ENCODE measurements around the gene RDM1. TPM values are rescaled to one million over a fixed set of nuclear protein-coding genes. Genes with fewer than 3 reads are reported as not detected.

Gene RDM1
- total RNA-seq, 1 donor = 0.43 TPM

GRCh38 chr17:35972066-35972465 is 41.5 kb upstream of the RDM1 start:
- TF ChIP-seq, protein P1, sequence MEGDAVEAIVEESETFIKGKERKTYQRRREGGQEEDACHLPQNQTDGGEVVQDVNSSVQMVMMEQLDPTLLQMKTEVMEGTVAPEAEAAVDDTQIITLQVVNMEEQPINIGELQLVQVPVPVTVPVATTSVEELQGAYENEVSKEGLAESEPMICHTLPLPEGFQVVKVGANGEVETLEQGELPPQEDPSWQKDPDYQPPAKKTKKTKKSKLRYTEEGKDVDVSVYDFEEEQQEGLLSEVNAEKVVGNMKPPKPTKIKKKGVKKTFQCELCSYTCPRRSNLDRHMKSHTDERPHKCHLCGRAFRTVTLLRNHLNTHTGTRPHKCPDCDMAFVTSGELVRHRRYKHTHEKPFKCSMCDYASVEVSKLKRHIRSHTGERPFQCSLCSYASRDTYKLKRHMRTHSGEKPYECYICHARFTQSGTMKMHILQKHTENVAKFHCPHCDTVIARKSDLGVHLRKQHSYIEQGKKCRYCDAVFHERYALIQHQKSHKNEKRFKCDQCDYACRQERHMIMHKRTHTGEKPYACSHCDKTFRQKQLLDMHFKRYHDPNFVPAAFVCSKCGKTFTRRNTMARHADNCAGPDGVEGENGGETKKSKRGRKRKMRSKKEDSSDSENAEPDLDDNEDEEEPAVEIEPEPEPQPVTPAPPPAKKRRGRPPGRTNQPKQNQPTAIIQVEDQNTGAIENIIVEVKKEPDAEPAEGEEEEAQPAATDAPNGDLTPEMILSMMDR (IDR thresholded peaks at IDR 0.05; ENCODE audit: insufficient read depth, low read depth, low read length) = no peak
- H3K4me3 ChIP-seq (ENCODE audit: low read depth, low read length) = no peak overlapping the region
- DNase-seq (ENCODE audit: low read depth) = no peak

- H3K4me3 ChIP-seq (ENCODE audit: low read depth, low read length) = no peak overlapping the region
- TF ChIP-seq, protein P1 (IDR thresholded peaks at IDR 0.05; ENCODE audit: insufficient read depth, low read depth, low read length) = peak; percentile 80
- DNase-seq (ENCODE audit: low read depth) = peak; percentile 82
Observed at GRCh38 chr17:35969558-35970380, 39.2 kb upstream of the RDM1 start.

DNA sequence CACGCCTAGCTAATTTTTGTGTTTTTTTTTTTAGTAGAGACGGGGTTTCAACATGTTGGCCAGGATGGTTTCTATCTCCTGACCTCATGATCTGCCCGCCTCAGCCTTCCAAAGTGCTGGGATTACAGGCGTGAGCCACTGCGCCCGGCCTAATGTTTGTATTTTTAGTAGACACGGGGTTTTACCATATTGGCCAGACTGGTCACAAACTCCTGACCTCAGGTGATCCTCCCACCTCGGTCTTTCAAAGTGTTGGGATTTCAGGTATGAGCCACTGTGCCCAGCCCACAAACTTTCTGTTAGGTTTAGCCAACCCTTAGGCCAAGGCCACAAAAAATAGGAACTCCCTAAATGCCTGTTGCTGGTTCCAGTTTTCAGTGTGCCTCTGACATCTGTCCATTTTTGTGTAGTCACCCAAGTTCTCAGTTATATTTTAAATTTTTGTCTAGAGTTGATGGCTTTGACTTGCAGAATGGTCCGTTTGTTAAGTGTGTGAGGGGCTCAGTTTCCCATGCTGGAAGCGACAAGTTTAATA is 38.0 kb upstream of the RDM1 start:
- no peak for DNase-seq (ENCODE audit: low read depth)
- TF ChIP-seq, protein P1 (IDR thresholded peaks at IDR 0.05; ENCODE audit: insufficient read depth, low read depth, low read length) = no peak
- no peak overlapping the region for H3K4me3 ChIP-seq (ENCODE audit: low read depth, low read length)

DNA sequence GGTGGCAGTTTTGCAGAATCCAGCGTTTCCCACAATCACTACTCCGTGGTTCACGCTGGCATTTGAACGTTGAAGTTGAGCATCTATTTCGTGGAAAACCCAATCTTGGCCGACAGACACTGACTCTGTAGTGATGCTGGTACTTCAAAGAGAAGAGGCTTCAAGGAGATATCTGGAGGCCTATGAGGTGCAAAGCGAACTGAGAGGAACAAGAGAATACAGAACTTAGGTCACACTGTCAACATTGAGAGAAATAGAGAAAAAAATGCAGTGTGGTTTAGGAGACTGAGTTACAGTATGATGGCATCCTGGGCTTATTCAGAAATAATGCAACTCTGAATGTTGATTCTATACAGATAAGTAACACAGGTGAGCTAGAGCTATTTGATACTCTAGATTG is 34.7 kb upstream of the RDM1 start:
- H3K4me3 ChIP-seq (ENCODE audit: low read depth, low read length) = no peak overlapping the region
- DNase-seq (ENCODE audit: low read depth) = no peak
- TF ChIP-seq, protein P1 (IDR thresholded peaks at IDR 0.05; ENCODE audit: insufficient read depth, low read depth, low read length) = no peak

GRCh38 chr17:35963663-35964062 is 33.1 kb upstream of the RDM1 start:
- H3K4me3 ChIP-seq (ENCODE audit: low read depth, low read length) = no peak overlapping the region
- TF ChIP-seq, protein P1 (IDR thresholded peaks at IDR 0.05; ENCODE audit: insufficient read depth, low read depth, low read length) = no peak
- DNase-seq (ENCODE audit: low read depth) = no peak

- no peak overlapping the region for H3K4me3 ChIP-seq (ENCODE audit: low read depth, low read length)
- TF ChIP-seq, protein P1 (IDR thresholded peaks at IDR 0.05; ENCODE audit: insufficient read depth, low read depth, low read length) = no peak
- DNase-seq (ENCODE audit: low read depth) = no peak
Observed at GRCh38 chr17:35953720-35954119, 23.1 kb upstream of the RDM1 start.

All from fibroblast of villous mesenchyme (primary cell).